Measurements from ENCODE around the gene KCNH2.

Gene KCNH2

GRCh38 chr7:150967349-150967748 lies 10.8 kb downstream of the KCNH2 start:
- POLR2A ChIA-PET (ENCODE audit: low non-redundant PET), result no interaction called here
- no peak for DNase-seq (ENCODE audit: low spot score)
- H3K27ac ChIP-seq, result no peak overlapping the region
- TF ChIP-seq CTCF (conservative IDR thresholded peaks at IDR 0.05; ENCODE audit: low read depth), result no peak
- CTCF ChIA-PET, result no interaction called here

- POLR2A ChIA-PET (ENCODE audit: low non-redundant PET), result no interaction called here
- DNase-seq (ENCODE audit: low spot score), result no peak
- TF ChIP-seq CTCF (conservative IDR thresholded peaks at IDR 0.05; ENCODE audit: low read depth), result no peak
- CTCF ChIA-PET, result no interaction called here
- no peak overlapping the region for H3K27ac ChIP-seq
Observed at GRCh38 chr7:150966002-150966401, 12.1 kb downstream of the KCNH2 start.

DNA sequence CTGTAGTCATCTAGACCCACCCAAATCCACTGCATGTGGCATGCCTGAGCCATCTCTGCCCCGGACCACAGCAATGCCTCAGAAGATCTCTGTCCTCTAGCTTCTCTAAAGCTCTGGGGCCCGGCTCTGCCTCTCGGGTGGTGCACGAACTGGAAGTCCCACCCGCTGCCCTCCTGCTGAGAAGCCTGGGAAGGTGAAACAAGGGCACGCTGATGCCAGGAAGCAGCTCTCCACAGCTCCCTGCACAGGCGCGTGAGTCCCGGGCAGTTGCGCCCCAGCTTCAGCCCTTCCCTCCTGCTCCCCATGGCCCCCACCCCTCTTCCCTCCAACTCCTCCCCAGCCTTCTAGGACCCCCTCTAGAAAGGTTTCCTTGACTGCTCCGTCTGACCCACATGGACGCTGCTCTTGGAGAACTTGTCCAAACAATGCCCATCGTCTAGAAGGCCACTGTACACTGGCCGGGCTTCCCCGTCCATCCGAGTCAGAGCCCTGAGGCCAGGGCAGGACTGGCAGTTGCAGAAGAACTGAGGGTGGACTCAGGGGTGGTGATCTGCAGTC lies 12.8 kb downstream of the KCNH2 start:
- TF ChIP-seq CTCF (conservative IDR thresholded peaks at IDR 0.05; ENCODE audit: low read depth), result no peak
- ChIA-PET POLR2A (ENCODE audit: low non-redundant PET) (no interaction called here), CTCF (interaction anchor here (0.7 to 0.9 kb wide), 2 partner anchors 112 to 424 kb away, joined by 3 read pairs; no protein-coding TSS in a partner anchor)
- no peak for DNase-seq (ENCODE audit: low spot score)
- H3K27ac ChIP-seq, result no peak overlapping the region

DNA sequence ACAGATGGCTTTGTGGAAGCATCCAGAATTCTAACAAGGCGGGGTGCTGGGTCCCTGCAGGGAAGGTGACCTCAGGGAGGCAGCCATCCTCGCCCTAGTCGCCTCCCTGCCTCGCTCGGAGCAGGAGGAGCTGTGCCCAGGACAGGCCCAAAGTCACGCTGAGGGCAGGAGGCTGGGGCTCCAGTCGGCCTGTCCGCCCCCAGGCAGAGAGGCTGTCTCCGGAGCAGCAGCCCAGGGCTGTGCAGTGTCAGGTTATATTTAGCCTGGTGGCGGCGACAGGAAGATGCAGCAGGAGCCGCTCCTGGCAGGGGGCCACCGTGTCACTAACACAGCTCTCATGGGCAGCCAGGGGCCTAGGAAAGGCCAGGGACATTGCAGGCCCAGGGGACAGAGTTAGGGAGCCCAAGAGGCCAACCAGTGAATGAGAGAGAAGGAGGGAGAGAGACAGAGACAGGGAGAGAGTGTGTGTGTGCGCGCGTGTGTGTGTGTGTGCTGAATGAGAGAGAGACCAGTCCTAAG lies 13.5 kb downstream of the KCNH2 start:
- CTCF ChIA-PET, result interaction anchor here (0.7 to 1.0 kb wide), 3 partner anchors 8 to 112 kb away, joined by 3 to 5 read pairs (median 3); no protein-coding TSS in a partner anchor
- no peak for DNase-seq (ENCODE audit: low spot score)
- no peak for TF ChIP-seq CTCF (conservative IDR thresholded peaks at IDR 0.05; ENCODE audit: low read depth)
- H3K27ac ChIP-seq, result no peak overlapping the region
- POLR2A ChIA-PET (ENCODE audit: low non-redundant PET), result no interaction called here

- ChIA-PET CTCF (interaction anchor here (0.6 to 1.3 kb wide), 5 partner anchors 8 to 1454 kb away, joined by 3 to 5 read pairs (median 3); no protein-coding TSS in a partner anchor), POLR2A (ENCODE audit: low non-redundant PET) (no interaction called here)
- no peak for DNase-seq (ENCODE audit: low spot score)
- TF ChIP-seq CTCF (conservative IDR thresholded peaks at IDR 0.05; ENCODE audit: low read depth), result no peak
- H3K27ac ChIP-seq, result no peak overlapping the region
Observed at GRCh38 chr7:150963707-150964559, 14.2 kb downstream of the KCNH2 start.

DNA sequence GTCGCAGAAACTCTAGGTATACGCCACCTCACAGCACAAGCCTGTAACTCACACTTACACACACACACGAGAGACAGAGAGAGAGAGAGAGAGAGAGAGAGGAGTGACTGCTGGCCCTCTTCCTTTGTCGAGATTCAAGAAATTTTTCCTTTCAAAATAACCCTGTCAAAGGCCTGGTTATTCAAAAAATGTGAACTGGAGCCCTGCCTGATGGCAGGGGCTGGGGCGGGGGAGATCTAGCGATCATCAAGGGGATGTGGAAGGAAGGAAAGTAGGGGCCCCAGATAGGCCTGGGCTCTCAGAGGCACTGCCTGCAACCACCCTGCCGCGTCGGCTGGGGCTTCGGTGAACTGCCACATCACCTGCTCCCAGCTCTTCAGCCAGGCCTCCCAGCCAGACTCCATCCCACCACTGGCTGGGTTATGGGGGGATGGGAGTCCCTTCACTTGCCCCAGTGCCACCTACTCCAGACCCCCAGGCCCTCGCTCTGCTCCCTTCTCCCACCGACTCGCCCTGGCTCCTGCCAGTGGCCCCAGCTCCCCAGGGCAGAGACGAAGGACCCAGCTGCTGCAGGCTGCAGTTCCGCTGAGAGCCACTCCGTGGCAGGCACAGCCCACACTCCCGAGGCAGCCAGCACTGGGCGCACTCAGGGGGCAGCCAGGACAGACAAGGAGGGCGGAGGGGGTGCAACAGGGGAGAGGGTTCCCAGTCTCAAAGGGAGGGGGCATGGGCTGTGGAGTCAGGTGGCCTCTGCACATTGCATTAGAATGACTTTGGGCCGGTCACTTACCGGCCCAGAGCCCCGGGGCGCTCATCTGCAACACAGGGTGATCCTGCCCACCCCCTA lies 15.3 kb downstream of the KCNH2 start:
- DNase-seq (ENCODE audit: low spot score), result peak; percentile 56
- no peak overlapping the region for H3K27ac ChIP-seq
- ChIA-PET CTCF (interaction anchor here (0.6 to 1.3 kb wide), 13 partner anchors 13 to 1453 kb away, joined by 3 to 7 read pairs (median 4); no protein-coding TSS in a partner anchor), POLR2A (ENCODE audit: low non-redundant PET) (no interaction called here)
- peak; percentile 89 for TF ChIP-seq CTCF (conservative IDR thresholded peaks at IDR 0.05; ENCODE audit: low read depth)
